ENCODE results near the gene CNOT6L.

DNA sequence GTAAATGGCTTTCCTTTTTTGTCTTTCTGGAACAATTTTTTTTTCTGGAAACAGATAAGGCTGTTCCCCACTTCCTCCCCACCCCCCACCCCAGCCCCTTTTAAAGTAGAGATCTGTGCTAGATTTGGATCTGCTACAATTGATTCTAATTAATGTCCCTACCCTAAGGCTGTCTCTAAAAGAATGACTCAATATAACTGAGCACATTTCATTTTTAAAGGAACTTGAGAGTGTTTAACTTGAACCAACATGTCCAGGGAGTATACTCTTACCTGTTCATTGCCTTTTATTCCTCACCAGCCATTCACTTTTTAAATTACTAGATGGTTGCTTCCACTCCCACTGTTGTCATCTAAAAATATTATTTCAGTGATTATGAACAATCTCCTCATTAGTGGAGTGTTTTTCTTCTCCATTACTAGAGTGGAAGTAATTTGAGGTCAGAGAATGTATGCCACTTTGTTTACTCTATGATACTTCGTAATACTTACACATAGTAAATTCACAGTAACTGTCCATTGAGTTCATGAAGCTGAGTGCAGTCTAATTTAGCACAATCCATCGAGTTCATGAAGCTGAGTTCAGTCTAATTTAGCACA lies 14.1 kb upstream of the CNOT6L start:
- TF ChIP-seq, protein P1, sequence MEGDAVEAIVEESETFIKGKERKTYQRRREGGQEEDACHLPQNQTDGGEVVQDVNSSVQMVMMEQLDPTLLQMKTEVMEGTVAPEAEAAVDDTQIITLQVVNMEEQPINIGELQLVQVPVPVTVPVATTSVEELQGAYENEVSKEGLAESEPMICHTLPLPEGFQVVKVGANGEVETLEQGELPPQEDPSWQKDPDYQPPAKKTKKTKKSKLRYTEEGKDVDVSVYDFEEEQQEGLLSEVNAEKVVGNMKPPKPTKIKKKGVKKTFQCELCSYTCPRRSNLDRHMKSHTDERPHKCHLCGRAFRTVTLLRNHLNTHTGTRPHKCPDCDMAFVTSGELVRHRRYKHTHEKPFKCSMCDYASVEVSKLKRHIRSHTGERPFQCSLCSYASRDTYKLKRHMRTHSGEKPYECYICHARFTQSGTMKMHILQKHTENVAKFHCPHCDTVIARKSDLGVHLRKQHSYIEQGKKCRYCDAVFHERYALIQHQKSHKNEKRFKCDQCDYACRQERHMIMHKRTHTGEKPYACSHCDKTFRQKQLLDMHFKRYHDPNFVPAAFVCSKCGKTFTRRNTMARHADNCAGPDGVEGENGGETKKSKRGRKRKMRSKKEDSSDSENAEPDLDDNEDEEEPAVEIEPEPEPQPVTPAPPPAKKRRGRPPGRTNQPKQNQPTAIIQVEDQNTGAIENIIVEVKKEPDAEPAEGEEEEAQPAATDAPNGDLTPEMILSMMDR (optimal IDR thresholded peaks at IDR 0.05 in 1 of 3, IDR thresholded peaks at IDR 0.05 in 1 of 3, conservative IDR thresholded peaks at IDR 0.05 in 1 of 3; ENCODE audit: extremely low read depth in 1 of 3, insufficient read depth in 2 of 3, low read length in 3 of 3): no peak
- TF ChIP-seq EZH2 (IDR thresholded peaks at IDR 0.05; ENCODE audit: low read length): no peak

All from keratinocyte (primary cell).